Midbrain (tissue), 1 donor: ENCODE data around the gene TBCB.
"Not testable (repeated sequence)": the region's sequence is repeated elsewhere in the genome, so short reads cannot be mapped to it uniquely, and the experiment has no call there.

Experiments
- DNase-seq: peaks from one replicate; lab custom pipeline; 2025; lab: John Stamatoyannopoulos, UW

Gene TBCB

DNA sequence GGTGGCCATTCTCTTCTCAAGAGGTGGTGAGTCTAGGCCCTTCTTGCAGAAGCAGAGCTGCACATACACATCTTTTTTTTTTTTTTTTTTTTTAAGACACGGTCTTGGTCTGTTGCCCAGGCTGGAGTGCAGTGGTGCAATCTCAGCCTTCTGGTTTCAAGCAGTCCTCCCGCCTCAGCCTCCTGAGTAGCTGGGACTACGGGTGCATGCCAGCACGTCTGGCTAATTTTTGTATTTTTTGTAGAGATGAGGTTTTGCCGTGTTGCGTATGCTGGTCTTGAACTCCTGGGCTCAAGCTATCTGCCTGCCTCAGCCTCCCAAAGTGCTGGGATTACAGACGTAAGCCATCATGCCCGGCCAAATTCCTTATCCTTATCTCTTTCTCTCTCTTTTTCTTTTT, 58.6 kb downstream of the TBCB start:
- not testable (repeated sequence) for DNase-seq
